NCI-H2196 (cell line): ENCODE results near the gene POLN.

Source experiments
- DNase-seq: peaks from one replicate; lab custom pipeline; 2025; ENCODE audit not compliant: unreplicated experiment; lab: John Stamatoyannopoulos, UW

The POLN gene

DNA sequence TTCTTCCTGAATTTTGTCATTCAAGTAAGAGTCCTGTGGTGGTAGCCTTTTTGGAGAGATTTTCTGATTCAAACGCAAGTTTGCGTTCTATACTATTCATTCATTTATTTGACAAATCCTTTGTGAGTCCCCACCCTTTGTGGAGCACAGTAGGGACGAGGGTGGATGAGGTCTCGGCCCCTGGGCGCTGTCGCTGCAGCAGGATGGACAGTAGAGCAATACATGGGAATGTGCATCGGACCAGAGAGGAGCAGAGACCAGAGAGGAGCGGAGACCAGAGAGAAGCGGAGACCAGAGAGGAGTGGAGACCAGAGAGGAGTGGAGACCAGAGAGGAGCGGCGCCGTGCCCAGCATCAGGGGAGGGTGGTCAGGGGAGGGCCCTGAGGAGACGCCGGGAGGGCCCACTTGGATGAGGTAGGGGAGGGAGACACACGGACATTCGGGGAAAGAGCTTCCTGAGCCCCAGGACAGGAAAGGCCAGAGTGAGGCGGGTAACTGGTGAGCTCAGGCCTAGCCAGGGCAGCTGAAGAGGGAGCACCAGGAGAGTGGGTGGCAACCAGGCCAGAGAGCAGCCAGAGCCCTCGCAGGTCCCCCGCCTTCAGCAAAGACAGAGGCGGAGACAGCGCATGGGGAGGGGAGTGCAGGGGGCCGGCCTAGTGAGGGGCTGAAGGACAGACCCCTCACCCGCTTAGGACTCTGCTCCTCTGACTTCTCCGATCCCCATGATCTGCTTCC, 115.4 kb downstream of the POLN start:
- DNase-seq, result no peak

DNA sequence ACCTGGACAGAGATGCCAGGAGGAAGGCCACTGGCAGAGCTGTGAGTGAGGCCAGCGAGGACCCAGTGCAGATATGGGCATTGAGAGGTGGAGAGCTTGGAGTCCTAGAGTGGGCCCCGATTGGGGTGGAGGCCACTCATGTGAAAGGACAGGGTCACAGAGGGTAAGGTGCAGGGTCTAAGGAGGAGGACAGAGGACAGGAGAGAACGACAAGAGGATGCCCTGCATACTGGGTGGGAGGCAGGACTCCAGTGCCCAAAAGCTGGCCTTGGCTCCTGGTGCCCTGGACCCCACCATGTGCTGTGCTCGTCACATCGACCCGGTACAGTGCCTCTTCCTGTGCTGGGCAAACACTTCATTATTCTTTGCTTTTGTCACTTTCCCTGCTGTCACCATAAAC, 116.1 kb downstream of the POLN start:
- DNase-seq, result no peak

GRCh38 chr4:2125023-2125422, 116.9 kb downstream of the POLN start:
- no peak for DNase-seq

GRCh38 chr4:2116687-2117400, 125.1 kb downstream of the POLN start:
- no peak for DNase-seq

GRCh38 chr4:2105559-2105958, 136.4 kb downstream of the POLN start:
- no peak for DNase-seq

DNA sequence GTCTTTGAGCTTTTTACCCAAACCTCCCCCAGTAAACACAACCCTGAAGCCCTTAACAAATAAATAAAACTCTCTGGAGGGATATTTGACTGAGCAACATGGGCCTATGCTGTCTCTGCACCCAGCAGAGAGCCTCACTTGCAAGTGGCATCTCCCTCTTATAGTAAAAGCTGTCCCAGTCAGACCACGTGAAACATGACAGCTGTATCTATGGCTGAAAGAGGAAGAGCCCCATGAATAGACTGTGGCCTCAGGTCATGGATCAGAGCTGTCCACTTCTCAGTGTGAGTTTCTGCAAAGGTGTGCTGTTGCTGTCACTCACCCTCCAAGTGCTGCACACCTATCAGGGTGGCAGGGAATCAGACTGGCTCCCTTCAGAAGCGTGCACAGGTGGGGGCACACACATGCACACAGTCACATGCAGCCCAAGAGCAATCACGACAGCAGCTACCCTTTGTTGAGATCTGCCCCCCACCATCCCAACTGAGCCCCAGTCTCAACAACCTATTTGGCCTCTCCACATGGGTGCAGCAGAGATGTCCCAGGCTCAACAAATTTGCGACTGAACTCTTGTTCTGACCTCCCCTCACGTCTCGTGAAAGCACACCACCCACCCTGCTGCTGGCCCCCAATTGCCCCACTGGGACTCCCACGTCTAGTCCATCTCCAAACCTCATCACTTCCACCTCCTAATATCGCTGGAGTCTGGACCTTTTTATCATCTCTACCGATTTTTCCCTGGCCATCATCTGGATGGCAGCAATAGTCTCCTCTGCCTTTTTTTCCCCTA, 137.2 kb downstream of the POLN start:
- no peak for DNase-seq

DNA sequence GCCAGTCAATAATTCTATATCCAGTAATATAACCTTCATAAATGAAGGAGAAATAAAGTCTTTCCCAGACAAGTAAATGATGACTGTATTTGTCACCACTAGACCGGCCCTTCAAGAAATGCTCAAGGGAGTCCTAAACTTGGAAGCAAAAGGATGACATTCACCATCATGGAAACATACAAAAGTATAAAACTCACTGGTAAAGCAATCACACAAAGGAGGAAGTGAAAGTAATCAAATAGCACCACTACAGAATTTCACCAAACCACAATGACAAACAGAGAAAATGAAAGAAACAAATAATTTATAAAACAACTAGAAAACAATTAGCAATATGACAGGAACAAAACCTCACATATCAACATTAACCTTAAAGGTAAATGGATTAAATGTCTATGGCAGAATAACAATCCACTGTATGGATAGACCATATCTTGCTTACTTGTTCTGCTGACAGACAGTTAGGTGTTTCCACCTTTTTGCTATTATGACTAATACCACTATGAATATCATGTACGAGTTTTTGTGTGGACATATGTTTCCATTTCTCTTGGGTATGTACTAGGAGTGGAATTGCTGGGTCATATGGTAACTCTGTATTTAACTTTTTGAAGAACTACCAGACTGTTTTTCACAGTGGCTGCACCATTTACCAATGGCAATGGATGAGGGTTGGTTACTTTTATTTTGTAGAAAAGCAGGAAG, 137.9 kb downstream of the POLN start:
- no peak for DNase-seq

GRCh38 chr4:2103127-2103842, 138.6 kb downstream of the POLN start:
- no peak for DNase-seq

GRCh38 chr4:2102045-2102883, 139.7 kb downstream of the POLN start:
- no peak for DNase-seq

GRCh38 chr4:2101346-2102044, 140.4 kb downstream of the POLN start:
- DNase-seq, result no peak

DNA sequence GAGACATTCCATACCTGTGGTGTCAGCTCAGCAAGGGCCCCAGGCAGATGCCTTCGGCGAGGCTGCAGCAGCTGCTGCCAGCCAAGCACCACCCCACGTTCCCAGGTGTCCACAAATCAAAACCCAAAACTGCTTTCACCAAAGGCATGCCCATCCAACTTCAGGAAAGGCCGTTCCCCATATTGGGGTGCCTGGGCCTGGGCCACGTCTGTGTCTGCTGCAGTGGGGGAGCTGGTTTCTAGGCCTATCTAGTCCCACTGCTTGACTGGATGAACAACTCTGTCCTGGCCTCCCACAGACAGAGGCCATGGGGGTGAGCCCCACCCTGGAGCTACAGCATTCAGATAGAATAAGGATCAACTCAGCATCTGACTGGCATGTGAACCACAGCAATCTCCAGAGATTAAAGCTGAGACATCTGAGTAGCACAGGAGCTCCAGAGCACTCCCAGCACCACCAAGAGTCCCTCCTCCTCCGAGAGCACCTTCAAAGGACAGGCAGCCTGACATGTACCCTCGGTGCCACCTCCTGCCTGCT, 145.8 kb downstream of the POLN start:
- DNase-seq, result no peak

GRCh38 chr4:2095236-2096072, 146.5 kb downstream of the POLN start:
- no peak for DNase-seq

GRCh38 chr4:2094545-2094944, 147.4 kb downstream of the POLN start:
- no peak for DNase-seq

- no peak for DNase-seq
These were observed 148.7 kb downstream of the POLN start for GRCh38 chr4:2093265-2093664.

DNA sequence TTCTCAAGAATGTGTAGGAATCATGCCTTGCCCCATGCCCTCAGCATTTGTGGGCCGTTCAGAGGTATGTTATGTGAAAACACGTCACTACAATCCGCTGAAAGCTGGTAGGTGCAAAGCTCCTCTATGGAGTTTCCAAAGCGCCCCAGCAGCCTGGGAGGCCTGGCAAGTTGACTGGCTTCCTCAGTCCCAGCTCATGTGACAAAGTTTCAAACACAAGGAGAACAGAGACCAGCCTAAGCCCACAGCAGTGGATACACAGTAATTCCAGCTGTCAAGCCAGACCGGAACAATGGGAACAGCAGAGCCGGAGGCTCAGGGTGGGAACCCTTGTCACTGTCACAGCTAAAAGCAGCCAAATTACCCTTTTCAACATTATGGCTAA, 149.3 kb downstream of the POLN start:
- no peak for DNase-seq

DNA sequence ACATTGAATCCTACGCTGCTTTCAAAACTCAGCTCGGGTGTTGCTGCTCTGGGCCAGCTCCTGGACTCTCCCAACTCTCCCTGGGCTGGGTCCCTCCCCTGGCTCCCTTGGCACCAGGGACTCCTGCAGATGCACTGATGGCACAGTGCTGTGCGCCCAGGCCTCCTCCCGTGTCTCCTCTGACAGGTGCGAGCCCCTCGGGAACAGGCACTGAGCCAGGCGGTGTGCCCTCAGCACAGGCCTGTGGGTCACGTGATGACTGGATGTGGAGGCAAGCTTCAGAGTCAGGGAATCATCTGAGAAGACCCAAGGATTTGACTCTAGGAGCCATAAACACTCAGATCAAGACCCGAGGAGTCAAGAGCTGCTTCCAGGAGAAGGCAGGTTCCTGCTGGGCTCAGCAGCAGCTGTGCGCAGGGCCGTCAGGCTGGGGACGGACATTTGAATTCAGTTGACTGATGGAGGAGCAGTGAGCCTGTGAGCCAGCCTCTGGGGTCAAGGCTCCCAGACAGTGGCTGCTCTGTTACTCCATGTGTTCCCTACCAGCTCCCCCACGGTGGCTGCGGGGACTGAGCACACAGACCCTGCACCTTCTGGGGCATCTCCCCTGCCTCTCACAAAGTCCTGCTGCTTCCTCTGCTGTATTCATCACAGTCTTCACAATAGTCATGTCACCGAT, 149.8 kb downstream of the POLN start:
- no peak for DNase-seq

GRCh38 chr4:2090642-2091041, 151.3 kb downstream of the POLN start:
- DNase-seq, result no peak
